ENCODE data around the gene CDKAL1.

DNA sequence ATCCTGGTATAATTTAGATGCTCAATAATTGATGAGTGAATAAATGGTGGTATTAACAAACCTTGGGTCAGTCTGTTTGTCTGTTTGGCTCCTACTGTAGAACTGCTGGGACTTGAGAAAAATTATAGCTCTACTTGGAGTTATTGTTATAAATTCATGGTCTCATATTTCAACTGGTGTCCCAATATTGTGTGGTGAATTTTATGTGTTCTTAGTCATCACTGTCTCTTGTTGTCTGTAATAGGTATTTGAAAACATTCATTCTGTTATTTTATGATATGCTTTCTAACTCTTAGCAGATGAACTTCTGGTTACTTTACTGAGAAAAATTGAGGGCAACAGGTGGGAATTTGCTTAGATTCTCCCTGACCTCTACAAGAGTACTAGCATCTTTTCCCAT lies 221.4 kb downstream of the CDKAL1 start:
- no peak for TF ChIP-seq TGIF2 (CRISPR knock-in tag; IDR thresholded peaks at IDR 0.05)
- TF ChIP-seq ZNF343 (CRISPR knock-in tag; IDR thresholded peaks at IDR 0.05) = no peak
- TF ChIP-seq GABPA (IDR thresholded peaks at IDR 0.05; ENCODE audit: low read depth, low read length) = no peak
- TF ChIP-seq GABPA (CRISPR knock-in tag; IDR thresholded peaks at IDR 0.05; ENCODE audit: low read depth) = no peak
- no peak for TF ChIP-seq ZBTB3 (CRISPR knock-in tag; IDR thresholded peaks at IDR 0.05; ENCODE audit: borderline replicate concordance, low read depth)
- TF ChIP-seq RFX5 (IDR thresholded peaks at IDR 0.05; ENCODE audit: low read depth, low read length) = no peak
- no peak for TF ChIP-seq POLR2AphosphoS5 (IDR thresholded peaks at IDR 0.05; ENCODE audit: low read depth, low read length)
- TF ChIP-seq, protein P1, sequence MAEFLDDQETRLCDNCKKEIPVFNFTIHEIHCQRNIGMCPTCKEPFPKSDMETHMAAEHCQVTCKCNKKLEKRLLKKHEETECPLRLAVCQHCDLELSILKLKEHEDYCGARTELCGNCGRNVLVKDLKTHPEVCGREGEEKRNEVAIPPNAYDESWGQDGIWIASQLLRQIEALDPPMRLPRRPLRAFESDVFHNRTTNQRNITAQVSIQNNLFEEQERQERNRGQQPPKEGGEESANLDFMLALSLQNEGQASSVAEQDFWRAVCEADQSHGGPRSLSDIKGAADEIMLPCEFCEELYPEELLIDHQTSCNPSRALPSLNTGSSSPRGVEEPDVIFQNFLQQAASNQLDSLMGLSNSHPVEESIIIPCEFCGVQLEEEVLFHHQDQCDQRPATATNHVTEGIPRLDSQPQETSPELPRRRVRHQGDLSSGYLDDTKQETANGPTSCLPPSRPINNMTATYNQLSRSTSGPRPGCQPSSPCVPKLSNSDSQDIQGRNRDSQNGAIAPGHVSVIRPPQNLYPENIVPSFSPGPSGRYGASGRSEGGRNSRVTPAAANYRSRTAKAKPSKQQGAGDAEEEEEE (CRISPR knock-in tag; IDR thresholded peaks at IDR 0.05; ENCODE audit: borderline replicate concordance) = no peak
- no peak for TF ChIP-seq FOXK2 (IDR thresholded peaks at IDR 0.05)
- TF ChIP-seq, protein P2, sequence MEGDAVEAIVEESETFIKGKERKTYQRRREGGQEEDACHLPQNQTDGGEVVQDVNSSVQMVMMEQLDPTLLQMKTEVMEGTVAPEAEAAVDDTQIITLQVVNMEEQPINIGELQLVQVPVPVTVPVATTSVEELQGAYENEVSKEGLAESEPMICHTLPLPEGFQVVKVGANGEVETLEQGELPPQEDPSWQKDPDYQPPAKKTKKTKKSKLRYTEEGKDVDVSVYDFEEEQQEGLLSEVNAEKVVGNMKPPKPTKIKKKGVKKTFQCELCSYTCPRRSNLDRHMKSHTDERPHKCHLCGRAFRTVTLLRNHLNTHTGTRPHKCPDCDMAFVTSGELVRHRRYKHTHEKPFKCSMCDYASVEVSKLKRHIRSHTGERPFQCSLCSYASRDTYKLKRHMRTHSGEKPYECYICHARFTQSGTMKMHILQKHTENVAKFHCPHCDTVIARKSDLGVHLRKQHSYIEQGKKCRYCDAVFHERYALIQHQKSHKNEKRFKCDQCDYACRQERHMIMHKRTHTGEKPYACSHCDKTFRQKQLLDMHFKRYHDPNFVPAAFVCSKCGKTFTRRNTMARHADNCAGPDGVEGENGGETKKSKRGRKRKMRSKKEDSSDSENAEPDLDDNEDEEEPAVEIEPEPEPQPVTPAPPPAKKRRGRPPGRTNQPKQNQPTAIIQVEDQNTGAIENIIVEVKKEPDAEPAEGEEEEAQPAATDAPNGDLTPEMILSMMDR (CRISPR knock-in tag; IDR thresholded peaks at IDR 0.05) = no peak
- no peak for TF ChIP-seq EZH2 (conservative IDR thresholded peaks at IDR 0.05; ENCODE audit: low read depth, low read length)
